Liver (tissue), 9 donors: ENCODE measurements around the gene METTL18. TPM values are rescaled to one million over a fixed set of nuclear protein-coding genes. Genes with fewer than 3 reads are reported as not detected.

ENCODE experiments used
- DNase-seq: peaks from one replicate; pipeline ENCODE4 v3.0.0-alpha.2; 2017; ENCODE audit warnings: low spot score
- H3K27ac ChIP-seq, 2 donors: one replicate each; pipeline ENCODE4 v1.7.0; 2013; ENCODE audit warnings: inconsistent platforms in 2 of 2, low read length in 2 of 2, control low read depth in 1 of 2, low read depth in 1 of 2, mild to moderate bottlenecking in 1 of 2
- H3K27me3 ChIP-seq, 4 donors: one replicate each; pipeline versions ENCODE4 v1.6.1 to v1.7.0; 2013; ENCODE audit warnings: low read length in 3 of 4, inconsistent platforms in 1 of 4, mild to moderate bottlenecking in 1 of 4, moderate library complexity in 1 of 4; ENCODE audit not compliant: control insufficient read depth in 4 of 4, insufficient read depth in 4 of 4
- H3K36me3 ChIP-seq, 4 donors: one replicate each; pipeline versions ENCODE4 v1.6.1 to v1.7.0; 2013; ENCODE audit warnings: low read length in 3 of 4, mild to moderate bottlenecking in 3 of 4, low read depth in 1 of 4, moderate library complexity in 1 of 4; ENCODE audit not compliant: control insufficient read depth in 4 of 4, insufficient read depth in 3 of 4
- H3K4me1 ChIP-seq, 4 donors: one replicate each; pipeline versions ENCODE4 v1.6.1 to v1.7.0; 2013; ENCODE audit warnings: low read length in 3 of 4, mild to moderate bottlenecking in 3 of 4, moderate library complexity in 1 of 4; ENCODE audit not compliant: control insufficient read depth in 4 of 4, insufficient read depth in 4 of 4
- H3K4me3 ChIP-seq, 3 donors: one replicate each; pipeline versions ENCODE4 v1.6.1 to v1.7.0; 2013; ENCODE audit warnings: low read length in 3 of 3, control low read depth in 1 of 3, low read depth in 1 of 3, mild to moderate bottlenecking in 1 of 3
- H3K9ac ChIP-seq, 2 donors: one replicate each; pipeline ENCODE4 v1.7.0; 2013; ENCODE audit warnings: low read length in 2 of 2, mild to moderate bottlenecking in 2 of 2, moderate library complexity in 2 of 2, control low read depth in 1 of 2, low read depth in 1 of 2
- H3K9me3 ChIP-seq, 4 donors: one replicate each; pipeline versions ENCODE4 v1.6.1 to v1.7.0; 2013; ENCODE audit warnings: low read length in 3 of 4; ENCODE audit not compliant: control insufficient read depth in 4 of 4
- EGR1 ChIP-seq, 2 donors: IDR thresholded peaks; 2 replicates each; pipeline ENCODE4 v1.6.1; 2016 to 2018; ENCODE audit warnings: antibody characterized with exemption in 2 of 2, low read depth in 2 of 2
- FOXA1 ChIP-seq: IDR thresholded peaks from 2 replicates; pipeline ENCODE4 v1.6.1; 2016; ENCODE audit warnings: antibody characterized with exemption
- FOXA2 ChIP-seq: IDR thresholded peaks from 2 replicates; pipeline ENCODE4 v1.6.1; 2016; ENCODE audit warnings: antibody characterized with exemption
- GABPA ChIP-seq, 2 donors: IDR thresholded peaks in 1 of 2; conservative IDR thresholded peaks in 1 of 2; 2 replicates each; pipeline ENCODE4 v1.6.1; 2016; ENCODE audit warnings: antibody characterized with exemption in 2 of 2, mild to moderate bottlenecking in 1 of 2, moderate library complexity in 1 of 2
- HNF4A ChIP-seq, 2 donors: conservative IDR thresholded peaks; 2 replicates each; pipeline ENCODE4 v1.6.1; 2016; ENCODE audit warnings: antibody characterized with exemption in 2 of 2, mild to moderate bottlenecking in 2 of 2
- HNF4G ChIP-seq: IDR thresholded peaks from 2 replicates; pipeline ENCODE4 v1.6.1; 2016; ENCODE audit warnings: antibody characterized with exemption
- JUND ChIP-seq, 2 donors: IDR thresholded peaks; 2 replicates each; pipeline ENCODE4 v1.6.1; 2016; ENCODE audit warnings: antibody characterized with exemption in 2 of 2
- NR2F2 ChIP-seq: IDR thresholded peaks from 2 replicates; pipeline ENCODE4 v1.6.1; 2016; ENCODE audit warnings: antibody characterized with exemption
- RAD21 ChIP-seq, 2 donors: IDR thresholded peaks; 2 replicates each; pipeline ENCODE4 v1.6.1; 2016; ENCODE audit warnings: antibody characterized with exemption in 2 of 2, mild to moderate bottlenecking in 2 of 2
- RXRA ChIP-seq, 2 donors: IDR thresholded peaks; 2 replicates each; pipeline ENCODE4 v1.6.1; 2017 to 2018; ENCODE audit warnings: antibody characterized with exemption in 2 of 2, mild to moderate bottlenecking in 1 of 2
- SP1 ChIP-seq: IDR thresholded peaks from 2 replicates; pipeline ENCODE4 v1.6.1; 2018; ENCODE audit warnings: antibody characterized with exemption, mild to moderate bottlenecking
- TAF1 ChIP-seq: conservative IDR thresholded peaks from 2 replicates; pipeline ENCODE4 v1.6.1; 2016; ENCODE audit warnings: antibody characterized with exemption, mild to moderate bottlenecking
- YY1 ChIP-seq: IDR thresholded peaks from 2 replicates; pipeline ENCODE4 v1.6.1; 2016; ENCODE audit warnings: antibody characterized with exemption, mild to moderate bottlenecking
- WGBS: extraction: QIAGEN DNeasy Blood & Tissue Kit; methylation state at CpG from one replicate; pipeline ENCODE4 v1.1.7; 2013; 5-methylcytosine and 5-hydroxymethylcytosine counted together
- polyA plus RNA-seq, 2 donors: library from polyadenylated mRNA; stranded (reverse) in 1 of 2; unstranded in 1 of 2; fragments of 200-250 nt in 1 of 2; fragments of >200 nt in 1 of 2; fragmentation: Nextera tagmentation in 1 of 2; extraction: Ambion mirVana in 1 of 2; gene quantifications; one replicate each; pipeline versions ENCODE4 v1.2.1 to v1.2.3, GENCODE V29; 2013 to 2015
- total RNA-seq, 2 donors: library from RNA; depleted of rRNA; stranded (reverse); fragments of >200 nt; gene quantifications; one replicate each; pipeline ENCODE4 v1.2.3, GENCODE V29; 2014
- TF ChIP-seq, protein P1 (sequence below): IDR thresholded peaks from 2 replicates; pipeline ENCODE4 v1.6.1; 2016; ENCODE audit warnings: antibody characterized with exemption
- TF ChIP-seq, protein P2 (sequence below): IDR thresholded peaks from 2 replicates; pipeline ENCODE4 v1.6.1; 2016; ENCODE audit warnings: antibody characterized with exemption, mild to moderate bottlenecking
- TF ChIP-seq, protein P3 (sequence below): fragments of 150-350 bp; IDR thresholded peaks from 2 replicates; pipeline ENCODE4 v1.5.1; 2017; ENCODE audit warnings: improper control_type of control experiment, low read depth, low read length; ENCODE audit not compliant: missing input control
- TF ChIP-seq, protein P4 (sequence below): IDR thresholded peaks from 2 replicates; pipeline ENCODE4 v1.6.1; 2016; ENCODE audit warnings: antibody characterized with exemption
- donor health status: healthy.
- donor health status: healthy.
- donor health status: healthy.
- donor health status: healthy.
- donor health status: healthy.

Gene METTL18
- total and polyA plus RNA-seq, 4 donors = 2.1 to 5.0 (median 3.2) TPM

DNA sequence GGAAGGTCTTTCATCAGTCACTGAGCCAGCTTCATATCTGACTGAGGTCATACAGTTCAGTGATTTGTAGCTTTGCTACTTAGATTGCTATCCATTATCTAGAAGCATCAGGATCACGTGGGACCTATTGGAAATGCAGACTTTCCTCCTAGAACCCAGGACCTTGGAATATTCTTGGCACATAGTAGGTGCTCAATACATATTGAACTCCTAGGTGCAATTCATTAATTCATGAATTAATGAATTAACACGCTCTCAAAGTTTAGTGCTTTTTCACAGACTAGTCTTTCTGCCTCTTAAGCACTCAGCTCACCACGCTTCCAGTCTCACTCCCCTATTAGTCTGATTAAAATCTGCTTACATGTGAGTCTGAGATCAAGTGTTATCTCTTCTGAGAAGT lies 12.1 kb downstream of the METTL18 start:
- Histone ChIP-seq H3K27me3 (no peaks in the 10 kb centered on the region), H3K9me3 (no peaks in the 10 kb centered on the region), H3K27ac (no peak overlapping the region), H3K36me3 (no peaks in the 10 kb centered on the region), H3K4me3 (no peak overlapping the region), H3K4me1 (peaks cover 4 to 15% (median 6%) of the 10 kb centered on the region in 4 donors), H3K9ac (no peak overlapping the region)
- DNase-seq = no peak
- WGBS = 77% methylated on average over 3 of the region's 3 CpGs
- TF ChIP-seq, protein P1, sequence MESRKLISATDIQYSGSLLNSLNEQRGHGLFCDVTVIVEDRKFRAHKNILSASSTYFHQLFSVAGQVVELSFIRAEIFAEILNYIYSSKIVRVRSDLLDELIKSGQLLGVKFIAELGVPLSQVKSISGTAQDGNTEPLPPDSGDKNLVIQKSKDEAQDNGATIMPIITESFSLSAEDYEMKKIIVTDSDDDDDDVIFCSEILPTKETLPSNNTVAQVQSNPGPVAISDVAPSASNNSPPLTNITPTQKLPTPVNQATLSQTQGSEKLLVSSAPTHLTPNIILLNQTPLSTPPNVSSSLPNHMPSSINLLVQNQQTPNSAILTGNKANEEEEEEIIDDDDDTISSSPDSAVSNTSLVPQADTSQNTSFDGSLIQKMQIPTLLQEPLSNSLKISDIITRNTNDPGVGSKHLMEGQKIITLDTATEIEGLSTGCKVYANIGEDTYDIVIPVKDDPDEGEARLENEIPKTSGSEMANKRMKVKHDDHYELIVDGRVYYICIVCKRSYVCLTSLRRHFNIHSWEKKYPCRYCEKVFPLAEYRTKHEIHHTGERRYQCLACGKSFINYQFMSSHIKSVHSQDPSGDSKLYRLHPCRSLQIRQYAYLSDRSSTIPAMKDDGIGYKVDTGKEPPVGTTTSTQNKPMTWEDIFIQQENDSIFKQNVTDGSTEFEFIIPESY = no peak
- TF ChIP-seq GABPA (IDR thresholded peaks at IDR 0.05 in 1 of 2, conservative IDR thresholded peaks at IDR 0.05 in 1 of 2) = no peak
- TF ChIP-seq NR2F2 = no peak
- TF ChIP-seq, protein P2, sequence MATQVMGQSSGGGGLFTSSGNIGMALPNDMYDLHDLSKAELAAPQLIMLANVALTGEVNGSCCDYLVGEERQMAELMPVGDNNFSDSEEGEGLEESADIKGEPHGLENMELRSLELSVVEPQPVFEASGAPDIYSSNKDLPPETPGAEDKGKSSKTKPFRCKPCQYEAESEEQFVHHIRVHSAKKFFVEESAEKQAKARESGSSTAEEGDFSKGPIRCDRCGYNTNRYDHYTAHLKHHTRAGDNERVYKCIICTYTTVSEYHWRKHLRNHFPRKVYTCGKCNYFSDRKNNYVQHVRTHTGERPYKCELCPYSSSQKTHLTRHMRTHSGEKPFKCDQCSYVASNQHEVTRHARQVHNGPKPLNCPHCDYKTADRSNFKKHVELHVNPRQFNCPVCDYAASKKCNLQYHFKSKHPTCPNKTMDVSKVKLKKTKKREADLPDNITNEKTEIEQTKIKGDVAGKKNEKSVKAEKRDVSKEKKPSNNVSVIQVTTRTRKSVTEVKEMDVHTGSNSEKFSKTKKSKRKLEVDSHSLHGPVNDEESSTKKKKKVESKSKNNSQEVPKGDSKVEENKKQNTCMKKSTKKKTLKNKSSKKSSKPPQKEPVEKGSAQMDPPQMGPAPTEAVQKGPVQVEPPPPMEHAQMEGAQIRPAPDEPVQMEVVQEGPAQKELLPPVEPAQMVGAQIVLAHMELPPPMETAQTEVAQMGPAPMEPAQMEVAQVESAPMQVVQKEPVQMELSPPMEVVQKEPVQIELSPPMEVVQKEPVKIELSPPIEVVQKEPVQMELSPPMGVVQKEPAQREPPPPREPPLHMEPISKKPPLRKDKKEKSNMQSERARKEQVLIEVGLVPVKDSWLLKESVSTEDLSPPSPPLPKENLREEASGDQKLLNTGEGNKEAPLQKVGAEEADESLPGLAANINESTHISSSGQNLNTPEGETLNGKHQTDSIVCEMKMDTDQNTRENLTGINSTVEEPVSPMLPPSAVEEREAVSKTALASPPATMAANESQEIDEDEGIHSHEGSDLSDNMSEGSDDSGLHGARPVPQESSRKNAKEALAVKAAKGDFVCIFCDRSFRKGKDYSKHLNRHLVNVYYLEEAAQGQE = no peak
- no peak for TF ChIP-seq SP1
- no peak for TF ChIP-seq FOXA1
- no peak for TF ChIP-seq RAD21 (IDR thresholded peaks at IDR 0.05)
- TF ChIP-seq JUND (IDR thresholded peaks at IDR 0.05) = no peak
- no peak for TF ChIP-seq FOXA2
- no peak for TF ChIP-seq EGR1 (IDR thresholded peaks at IDR 0.05; ENCODE audit: low read depth in 2 of 2)
- TF ChIP-seq HNF4A (conservative IDR thresholded peaks at IDR 0.05) = no peak
- TF ChIP-seq HNF4G = no peak
- no peak for TF ChIP-seq TAF1
- no peak for TF ChIP-seq YY1
- TF ChIP-seq, protein P3, sequence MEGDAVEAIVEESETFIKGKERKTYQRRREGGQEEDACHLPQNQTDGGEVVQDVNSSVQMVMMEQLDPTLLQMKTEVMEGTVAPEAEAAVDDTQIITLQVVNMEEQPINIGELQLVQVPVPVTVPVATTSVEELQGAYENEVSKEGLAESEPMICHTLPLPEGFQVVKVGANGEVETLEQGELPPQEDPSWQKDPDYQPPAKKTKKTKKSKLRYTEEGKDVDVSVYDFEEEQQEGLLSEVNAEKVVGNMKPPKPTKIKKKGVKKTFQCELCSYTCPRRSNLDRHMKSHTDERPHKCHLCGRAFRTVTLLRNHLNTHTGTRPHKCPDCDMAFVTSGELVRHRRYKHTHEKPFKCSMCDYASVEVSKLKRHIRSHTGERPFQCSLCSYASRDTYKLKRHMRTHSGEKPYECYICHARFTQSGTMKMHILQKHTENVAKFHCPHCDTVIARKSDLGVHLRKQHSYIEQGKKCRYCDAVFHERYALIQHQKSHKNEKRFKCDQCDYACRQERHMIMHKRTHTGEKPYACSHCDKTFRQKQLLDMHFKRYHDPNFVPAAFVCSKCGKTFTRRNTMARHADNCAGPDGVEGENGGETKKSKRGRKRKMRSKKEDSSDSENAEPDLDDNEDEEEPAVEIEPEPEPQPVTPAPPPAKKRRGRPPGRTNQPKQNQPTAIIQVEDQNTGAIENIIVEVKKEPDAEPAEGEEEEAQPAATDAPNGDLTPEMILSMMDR = no peak
- no peak for TF ChIP-seq RXRA (IDR thresholded peaks at IDR 0.05)

DNA sequence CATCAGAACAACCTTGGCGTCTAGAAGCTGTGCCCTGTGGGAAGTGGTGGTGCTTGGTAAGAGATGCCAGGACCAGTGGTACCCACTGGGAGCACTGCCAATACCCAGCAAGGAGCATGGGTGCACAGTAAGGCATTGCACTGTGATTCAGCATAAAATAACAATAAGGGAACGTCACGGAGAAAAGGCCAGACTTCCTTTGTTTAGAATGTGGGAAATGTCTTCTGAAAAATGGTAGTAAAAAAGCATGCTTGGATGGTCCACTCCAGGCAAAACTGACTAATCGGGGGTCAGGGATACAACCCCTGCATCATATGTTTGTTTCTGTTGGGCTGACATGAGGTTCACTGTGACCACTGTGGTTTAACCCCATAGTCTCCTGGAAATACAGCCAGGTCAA lies 14.7 kb downstream of the METTL18 start:
- H3K9me3 ChIP-seq = no peaks in the 10 kb centered on the region
- no peak for DNase-seq
- 64% methylated on average over 4 of the region's 4 CpGs for WGBS

More for the DNA sequence above, 14.7 kb downstream of the METTL18 start:
- Histone ChIP-seq H3K4me1 (peaks cover 4 to 15% (median 6%) of the 10 kb centered on the region in 4 donors), H3K9ac (no peak overlapping the region), H3K27ac (no peak overlapping the region), H3K27me3 (no peaks in the 10 kb centered on the region), H3K4me3 (no peak overlapping the region), H3K36me3 (no peaks in the 10 kb centered on the region)
- no peak for TF ChIP-seq RAD21 (IDR thresholded peaks at IDR 0.05)
- TF ChIP-seq EGR1 (IDR thresholded peaks at IDR 0.05; ENCODE audit: low read depth in 2 of 2) = no peak
- TF ChIP-seq GABPA (IDR thresholded peaks at IDR 0.05 in 1 of 2, conservative IDR thresholded peaks at IDR 0.05 in 1 of 2) = no peak
- TF ChIP-seq HNF4G = no peak
- TF ChIP-seq JUND (IDR thresholded peaks at IDR 0.05) = no peak
- no peak for TF ChIP-seq RXRA (IDR thresholded peaks at IDR 0.05)
- TF ChIP-seq FOXA2 = no peak
- TF ChIP-seq, protein P4, sequence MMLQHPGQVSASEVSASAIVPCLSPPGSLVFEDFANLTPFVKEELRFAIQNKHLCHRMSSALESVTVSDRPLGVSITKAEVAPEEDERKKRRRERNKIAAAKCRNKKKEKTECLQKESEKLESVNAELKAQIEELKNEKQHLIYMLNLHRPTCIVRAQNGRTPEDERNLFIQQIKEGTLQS = no peak
- no peak for TF ChIP-seq SP1
- TF ChIP-seq, protein P1 = no peak
